Mononuclear cell (primary cell): ENCODE results near the gene ZNF324B. TPM values are rescaled to one million over a fixed set of nuclear protein-coding genes. Genes with fewer than 3 reads are reported as not detected.
"Not testable (repeated sequence)": the region's sequence is repeated elsewhere in the genome, so short reads cannot be mapped to it uniquely, and the experiment has no call there.

Experiments
- H3K27me3 ChIP-seq: 2 replicates; pipeline ENCODE4 v1.6.0; 2011; ENCODE audit warnings: low read length, control low read depth; ENCODE audit not compliant: insufficient read depth
- H3K4me1 ChIP-seq: 2 replicates; pipeline ENCODE4 v1.5.1; 2011; ENCODE audit warnings: mild to moderate bottlenecking, low read length, control low read depth; ENCODE audit not compliant: insufficient read depth
- H3K4me3 ChIP-seq: 2 replicates; pipeline ENCODE4 v1.5.1; 2011; ENCODE audit warnings: mild to moderate bottlenecking, low read length, moderate library complexity
- H3K9me3 ChIP-seq: 2 replicates; pipeline ENCODE4 v1.5.1; 2011; ENCODE audit warnings: low read depth, mild to moderate bottlenecking, control low read depth, low read length
- total RNA-seq: library from RNA; depleted of rRNA; stranded (reverse); fragments of >200 nt; gene quantifications from one replicate; pipeline ENCODE4 v1.2.3, GENCODE V29; 2012

Gene ZNF324B
- total RNA-seq, 1 donor, result 3.6 TPM

DNA sequence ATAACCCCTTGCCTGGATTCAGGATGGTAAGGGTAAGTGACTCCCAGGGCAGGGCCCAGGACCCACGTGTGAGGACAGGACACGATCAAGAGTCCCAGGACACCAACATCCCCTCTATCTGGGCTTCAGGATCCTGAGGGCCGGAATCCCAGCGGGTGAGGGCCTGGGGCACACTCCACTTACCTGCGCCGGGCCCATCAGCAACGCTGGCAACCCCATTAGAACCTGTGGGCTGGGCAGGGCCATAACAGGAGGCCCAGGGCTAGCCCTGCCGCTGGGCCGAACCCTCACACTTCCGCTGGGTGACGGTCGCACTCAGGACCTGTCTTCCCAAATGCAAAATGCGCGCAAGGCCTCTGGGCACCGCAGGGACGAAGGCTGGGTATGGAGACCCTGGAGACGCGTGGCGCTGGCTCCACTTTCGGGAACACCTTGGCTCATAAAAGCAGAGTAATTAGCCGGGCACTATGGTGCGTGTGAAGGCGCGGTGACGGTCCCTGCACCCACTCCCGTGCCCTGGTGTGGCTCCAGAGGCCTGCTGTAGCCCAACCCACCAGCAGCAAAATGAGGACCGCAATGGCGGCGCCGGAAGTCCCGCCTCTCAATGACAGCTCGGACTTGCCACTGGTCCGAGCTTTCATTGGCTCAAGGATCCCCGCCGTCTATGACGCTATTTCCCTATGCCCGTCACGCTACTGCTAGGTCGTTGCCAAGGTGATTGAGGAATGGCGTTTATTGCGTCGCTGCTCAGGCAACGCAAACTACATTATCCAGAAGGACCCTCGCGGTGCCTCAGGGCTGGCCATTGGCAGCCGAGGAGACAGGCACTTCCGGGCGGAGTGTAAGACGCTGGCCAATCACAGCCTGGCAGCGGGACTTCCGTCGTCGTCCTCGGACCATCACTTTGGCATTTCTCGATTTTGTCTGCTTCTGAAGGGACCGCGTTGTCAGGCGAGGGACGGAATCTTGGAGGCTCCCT, 11.6 kb upstream of the ZNF324B start, which contains the start of gene ZNF132:
ZNF132 (minus strand) TSS at position 578 of the 979 bp plus-strand sequence; CDS start at position 246, 332 bp downstream.
- Histone ChIP-seq H3K9me3 (peaks cover 10% of the 10 kb centered on the region), H3K27me3 (no peaks in the 10 kb centered on the region), H3K4me1 (peaks cover 14% of the 10 kb centered on the region), H3K4me3 (peak within 1 kb of the TSS; percentile 42)

DNA sequence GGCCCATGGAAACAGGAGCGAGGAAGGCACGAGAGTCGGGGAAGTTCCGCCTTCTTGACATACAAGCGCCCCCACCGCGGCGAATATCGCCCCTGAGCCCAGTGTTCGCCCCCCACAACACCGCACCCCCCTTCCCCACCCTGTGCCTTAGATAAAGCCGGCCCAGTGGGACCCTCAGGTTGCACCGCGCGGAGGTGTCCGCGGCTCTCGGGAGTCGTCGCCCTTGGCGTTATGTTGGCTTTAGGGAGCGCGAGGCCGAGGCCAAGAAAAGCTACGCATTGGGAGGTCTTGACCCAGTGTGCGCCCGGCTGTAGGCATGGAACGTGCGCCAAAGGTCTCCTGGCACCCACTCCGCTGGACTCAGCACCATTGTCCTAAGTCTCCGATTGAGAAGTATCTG, 10.9 kb upstream of the ZNF324B start:
- Histone ChIP-seq H3K27me3 (no peaks in the 10 kb centered on the region), H3K4me3 (peak overlapping the region; percentile 42), H3K4me1 (peaks cover 14% of the 10 kb centered on the region), H3K9me3 (peaks cover 4% of the 10 kb centered on the region)

DNA sequence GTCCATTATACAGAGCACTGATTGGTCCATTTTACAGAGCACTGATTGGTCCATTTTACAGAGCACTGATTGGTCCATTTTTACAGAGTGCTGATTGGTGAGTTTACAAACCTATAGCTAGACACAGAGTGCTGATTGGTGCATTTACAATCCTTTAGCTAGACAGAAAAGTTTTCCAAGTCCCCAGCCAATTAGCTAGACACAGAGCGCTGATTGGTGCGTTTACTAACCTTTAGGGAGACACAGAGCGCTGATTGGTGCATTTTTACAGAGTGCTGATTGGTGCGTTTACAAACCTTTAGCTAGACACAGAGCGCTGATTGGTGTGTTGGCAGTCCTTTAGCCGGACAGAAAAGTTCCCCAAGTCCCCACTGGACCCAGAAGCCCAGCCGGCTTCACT, 8.4 kb upstream of the ZNF324B start:
- H3K9me3 ChIP-seq, H3K27me3 ChIP-seq, H3K4me3 ChIP-seq: not testable (repeated sequence)
- H3K4me1 ChIP-seq, result peaks cover 14% of the 10 kb centered on the region

DNA sequence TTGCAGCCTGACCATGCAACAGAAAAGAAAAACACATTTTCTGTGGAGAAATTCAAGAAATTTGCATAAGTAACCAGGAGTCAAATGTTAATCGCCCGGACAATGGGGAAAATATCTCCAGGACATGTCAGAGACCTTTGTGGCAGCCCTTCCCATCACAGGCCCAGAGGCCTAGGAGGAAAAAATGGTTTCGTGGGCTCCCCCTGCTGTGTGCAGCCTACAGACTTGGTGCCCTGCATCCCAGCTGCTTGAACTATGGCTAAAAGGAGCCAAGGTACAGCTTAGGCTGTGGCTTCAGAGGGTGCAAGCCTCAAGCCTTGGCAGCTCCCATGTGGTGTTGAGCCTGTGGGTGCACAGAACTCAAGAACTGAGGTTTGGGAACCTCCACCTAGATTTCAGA, 2.6 kb upstream of the ZNF324B start:
- not testable (repeated sequence) for H3K27me3 ChIP-seq, H3K4me3 ChIP-seq, H3K9me3 ChIP-seq, H3K4me1 ChIP-seq

DNA sequence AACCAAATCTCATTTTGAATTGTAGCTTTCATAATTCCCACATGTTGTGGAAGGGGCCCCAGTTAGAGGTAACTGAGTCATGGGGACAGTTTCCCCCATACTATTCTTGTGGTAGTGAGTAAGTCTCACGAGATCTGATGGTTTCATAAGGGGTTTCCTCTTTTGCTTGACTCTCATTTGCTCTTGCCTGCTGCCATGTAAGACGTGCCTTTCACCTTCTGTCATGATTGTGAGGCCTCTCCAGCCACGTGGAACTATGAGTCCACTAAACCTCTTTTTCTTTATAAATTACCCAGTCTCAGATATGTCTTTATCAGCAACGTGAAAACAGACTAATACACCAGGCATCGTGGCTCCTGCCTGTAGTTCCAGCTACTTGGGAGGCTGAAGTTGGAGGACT, 1.4 kb upstream of the ZNF324B start:
- H3K9me3 ChIP-seq, H3K27me3 ChIP-seq, H3K4me1 ChIP-seq, H3K4me3 ChIP-seq: not testable (repeated sequence)

DNA sequence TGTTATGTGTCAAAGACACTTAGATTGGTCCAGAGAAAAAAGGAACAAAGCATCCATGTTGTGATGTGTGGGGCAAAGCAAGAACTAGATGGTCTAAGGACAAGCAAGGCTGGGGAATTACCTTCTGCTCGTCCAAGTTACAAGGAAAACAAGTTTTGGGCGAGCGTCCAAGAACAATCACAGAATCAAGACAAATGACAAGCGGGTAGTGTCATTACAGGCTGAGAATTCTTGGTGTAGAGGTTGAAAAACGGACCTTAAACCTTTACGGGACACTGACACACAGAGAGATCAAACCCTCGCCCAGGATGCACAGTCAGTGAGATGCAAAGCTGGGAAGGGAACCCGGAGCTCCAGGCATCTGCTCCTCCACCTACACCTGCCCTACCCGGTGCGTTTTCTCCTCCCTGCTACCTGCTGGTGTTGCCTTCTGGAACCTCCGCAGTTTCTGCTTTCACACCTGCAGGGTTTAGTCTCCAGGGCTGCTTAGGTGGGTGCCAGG, 515 bp upstream of the ZNF324B start:
- Histone ChIP-seq H3K27me3 (peaks cover 3% of the 10 kb centered on the region), H3K4me3 (peak overlapping the region; percentile 71), H3K9me3 (no peaks in the 10 kb centered on the region), H3K4me1 (peaks cover 6% of the 10 kb centered on the region)

DNA sequence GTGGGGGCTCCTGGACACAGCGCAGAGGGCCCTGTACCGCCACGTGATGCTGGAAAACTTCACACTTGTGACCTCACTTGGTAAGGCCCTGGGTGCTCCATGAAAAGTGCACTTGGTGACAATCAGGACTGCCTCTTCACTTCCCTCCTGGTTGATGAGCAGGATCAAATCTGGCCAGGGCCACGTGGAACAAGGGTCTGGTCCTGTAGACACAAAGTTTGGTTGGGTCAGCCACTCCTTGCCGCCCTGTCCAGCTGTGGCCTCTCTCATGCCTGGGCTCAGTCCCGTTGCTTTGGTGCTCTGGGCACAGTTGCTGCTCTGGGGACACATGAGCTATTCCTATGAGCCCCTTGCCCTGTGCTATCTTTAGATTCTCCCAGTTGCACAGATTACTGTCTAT, 2.3 kb downstream of the ZNF324B start:
- H3K4me3 ChIP-seq, result no peak overlapping the region
- H3K27me3 ChIP-seq, result peaks cover 3% of the 10 kb centered on the region
- peaks cover 6% of the 10 kb centered on the region for H3K4me1 ChIP-seq
- no peaks in the 10 kb centered on the region for H3K9me3 ChIP-seq

DNA sequence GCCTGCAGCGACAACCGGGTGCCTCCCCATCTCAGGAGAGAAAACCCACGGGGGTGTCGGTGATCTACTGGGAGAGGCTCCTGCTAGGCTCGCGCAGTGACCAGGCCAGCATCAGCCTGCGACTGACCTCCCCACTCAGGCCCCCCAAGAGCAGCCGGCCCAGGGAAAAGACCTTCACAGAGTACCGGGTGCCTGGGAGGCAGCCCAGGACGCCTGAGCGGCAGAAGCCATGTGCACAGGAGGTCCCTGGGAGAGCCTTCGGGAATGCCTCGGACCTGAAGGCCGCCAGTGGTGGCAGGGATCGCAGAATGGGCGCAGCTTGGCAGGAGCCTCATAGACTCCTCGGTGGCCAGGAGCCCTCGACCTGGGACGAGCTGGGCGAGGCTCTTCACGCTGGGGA, 3.9 kb downstream of the ZNF324B start:
- no peak overlapping the region for H3K4me3 ChIP-seq
- no peaks in the 10 kb centered on the region for H3K27me3 ChIP-seq
- H3K9me3 ChIP-seq, result no peaks in the 10 kb centered on the region
- peaks cover 6% of the 10 kb centered on the region for H3K4me1 ChIP-seq

DNA sequence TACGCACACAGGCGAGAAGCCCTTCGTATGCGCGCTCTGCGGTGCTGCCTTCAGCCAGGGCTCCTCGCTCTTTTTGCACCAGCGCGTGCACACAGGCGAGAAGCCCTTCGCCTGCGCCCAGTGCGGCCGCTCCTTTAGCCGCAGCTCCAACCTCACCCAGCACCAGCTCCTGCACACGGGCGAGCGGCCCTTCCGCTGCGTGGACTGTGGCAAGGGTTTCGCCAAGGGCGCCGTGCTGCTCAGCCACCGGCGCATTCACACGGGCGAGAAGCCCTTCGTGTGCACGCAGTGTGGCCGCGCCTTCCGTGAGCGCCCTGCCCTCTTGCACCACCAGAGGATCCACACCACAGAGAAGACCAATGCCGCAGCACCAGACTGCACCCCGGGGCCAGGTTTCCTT, 4.7 kb downstream of the ZNF324B start:
- peaks cover 2% of the 10 kb centered on the region for H3K4me1 ChIP-seq
- H3K4me3 ChIP-seq, result no peak overlapping the region
- no peaks in the 10 kb centered on the region for H3K9me3 ChIP-seq
- H3K27me3 ChIP-seq, result no peaks in the 10 kb centered on the region

DNA sequence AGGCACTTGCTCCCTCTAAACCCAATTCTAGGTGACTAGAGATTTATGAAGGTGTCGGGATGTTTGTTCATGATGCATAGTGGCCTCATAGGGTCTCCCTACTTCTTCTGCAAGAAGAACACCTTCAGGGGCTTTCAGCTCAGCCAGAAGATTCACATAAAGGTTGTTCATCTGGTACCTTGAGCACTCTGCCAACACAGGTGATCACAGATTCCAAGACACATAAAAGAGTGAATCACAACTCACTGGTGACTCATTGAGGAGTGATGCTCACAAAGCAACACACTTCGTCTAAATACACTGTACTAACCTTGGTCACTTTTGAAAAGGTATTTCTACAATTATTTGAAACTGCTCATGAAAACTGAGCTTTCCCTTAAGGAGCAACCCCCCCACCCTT, 8.6 kb downstream of the ZNF324B start:
- Histone ChIP-seq H3K4me3 (no peak overlapping the region), H3K9me3 (no peaks in the 10 kb centered on the region), H3K27me3 (no peaks in the 10 kb centered on the region), H3K4me1 (no peaks in the 10 kb centered on the region)

DNA sequence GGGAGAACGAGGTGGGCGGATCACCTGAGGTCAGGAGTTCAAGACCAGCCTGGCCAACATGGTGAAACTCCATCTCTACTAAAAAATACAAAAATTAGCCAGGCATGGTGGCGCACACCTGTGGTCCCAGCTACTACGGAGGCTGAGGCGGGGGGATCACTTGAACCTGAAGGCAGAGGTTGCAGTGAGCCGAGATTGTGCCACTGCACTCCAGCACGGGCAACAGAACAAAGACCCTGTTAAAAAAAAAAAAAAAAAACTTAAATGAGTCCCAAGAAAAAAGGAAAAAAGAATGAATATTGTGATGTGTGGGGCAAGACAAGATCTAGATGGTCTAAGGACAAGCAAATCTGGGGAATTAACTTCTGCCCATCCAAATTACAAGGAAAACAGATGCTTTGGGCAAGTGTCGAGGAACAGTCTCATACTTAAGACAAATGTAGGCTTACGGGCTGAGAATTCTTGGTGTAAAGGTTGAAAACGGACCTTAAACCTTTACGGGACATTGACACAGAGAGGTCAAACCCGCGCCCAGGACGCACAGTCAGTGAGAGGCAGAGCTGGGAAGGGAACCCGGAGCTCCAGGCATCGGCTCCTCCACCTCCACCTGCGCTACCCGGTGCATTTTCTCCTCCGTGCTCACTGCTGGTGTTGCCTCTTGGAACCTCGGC, 14.8 kb downstream of the ZNF324B start:
- Histone ChIP-seq H3K4me3 (peak overlapping the region; percentile 91), H3K9me3 (no peaks in the 10 kb centered on the region), H3K27me3 (no peaks in the 10 kb centered on the region), H3K4me1 (peaks cover 17% of the 10 kb centered on the region)

DNA sequence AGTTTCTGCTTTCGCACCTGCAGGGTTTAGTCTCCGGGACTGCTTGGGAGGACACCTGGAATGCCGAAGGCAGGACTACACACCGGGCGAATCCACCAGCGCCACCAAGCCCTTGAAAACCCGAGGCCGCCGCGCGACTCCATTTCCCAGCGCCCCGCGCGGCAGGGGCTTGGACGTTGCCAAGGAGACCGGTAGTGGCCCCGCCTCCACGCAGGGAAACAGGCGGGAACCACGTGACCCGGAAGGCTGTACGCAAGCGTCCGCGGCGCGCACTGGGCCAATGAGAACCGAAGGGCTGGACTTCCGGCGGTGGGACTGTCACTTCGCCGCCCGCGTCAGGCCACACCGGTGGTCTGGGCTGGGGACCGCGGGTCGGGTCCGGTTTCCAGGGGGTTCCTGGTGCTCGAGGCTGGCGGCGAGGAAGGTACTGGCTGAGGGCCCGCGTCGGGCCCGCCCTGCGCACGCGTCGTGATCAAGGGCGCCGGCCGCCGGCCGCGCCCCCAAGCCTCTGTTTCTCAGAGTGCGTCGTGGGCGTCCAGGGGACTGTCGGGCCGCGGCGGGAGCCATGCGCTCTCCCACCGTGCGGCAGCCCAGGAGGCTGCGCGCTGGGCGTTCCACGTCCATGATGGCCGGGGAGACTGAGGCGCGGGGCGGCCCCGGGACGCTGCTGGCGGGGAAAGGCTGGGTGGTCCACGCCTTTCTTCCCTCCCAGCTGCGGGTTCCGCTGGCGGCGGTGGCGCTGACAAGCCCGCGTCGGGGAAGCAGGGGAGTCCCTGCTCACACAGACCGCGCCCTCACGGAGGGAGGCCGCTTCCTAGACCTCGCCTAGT, 15.6 kb downstream of the ZNF324B start, which contains the start of gene ZNF324:
ZNF324 (plus strand) TSS at position 321 of the 830 bp plus-strand sequence. CDS start 2,106 bp downstream, outside the sequence.
- peaks cover 17% of the 10 kb centered on the region for H3K4me1 ChIP-seq
- peak within 1 kb of the TSS; percentile 91 for H3K4me3 ChIP-seq
- no peaks in the 10 kb centered on the region for H3K9me3 ChIP-seq
- no peaks in the 10 kb centered on the region for H3K27me3 ChIP-seq

DNA sequence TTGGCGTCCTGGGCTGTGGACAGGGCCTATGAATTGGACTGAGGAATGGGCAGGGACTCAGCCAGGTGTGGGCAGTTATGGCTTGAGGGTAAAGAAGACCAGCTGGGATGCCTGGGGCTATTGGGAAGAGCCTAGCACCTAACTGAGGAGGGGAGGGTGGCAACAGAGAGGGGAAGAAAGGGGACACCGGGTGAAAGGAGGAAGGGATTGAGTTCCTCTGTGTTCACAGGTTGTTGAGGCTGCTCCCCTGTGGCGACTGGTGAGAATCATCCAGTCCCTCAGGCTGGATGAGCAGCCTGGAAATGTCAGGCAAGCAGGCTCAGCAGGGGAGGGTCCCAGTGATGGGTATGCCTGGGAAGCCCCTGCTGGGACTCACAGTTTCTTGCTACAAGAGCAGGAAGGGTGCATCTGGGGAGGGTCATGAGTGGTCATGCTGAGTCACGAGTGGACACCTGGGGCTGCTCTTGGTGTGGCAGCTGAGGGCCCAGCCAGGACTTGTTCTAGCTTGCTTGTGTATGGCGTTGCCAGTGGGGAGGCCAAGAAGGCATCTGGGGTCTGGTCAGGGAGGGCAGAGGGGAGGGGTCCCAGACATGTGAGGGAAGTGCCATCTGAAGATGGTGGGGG, 16.9 kb downstream of the ZNF324B start:
- H3K4me3 ChIP-seq, result no peak overlapping the region

DNA sequence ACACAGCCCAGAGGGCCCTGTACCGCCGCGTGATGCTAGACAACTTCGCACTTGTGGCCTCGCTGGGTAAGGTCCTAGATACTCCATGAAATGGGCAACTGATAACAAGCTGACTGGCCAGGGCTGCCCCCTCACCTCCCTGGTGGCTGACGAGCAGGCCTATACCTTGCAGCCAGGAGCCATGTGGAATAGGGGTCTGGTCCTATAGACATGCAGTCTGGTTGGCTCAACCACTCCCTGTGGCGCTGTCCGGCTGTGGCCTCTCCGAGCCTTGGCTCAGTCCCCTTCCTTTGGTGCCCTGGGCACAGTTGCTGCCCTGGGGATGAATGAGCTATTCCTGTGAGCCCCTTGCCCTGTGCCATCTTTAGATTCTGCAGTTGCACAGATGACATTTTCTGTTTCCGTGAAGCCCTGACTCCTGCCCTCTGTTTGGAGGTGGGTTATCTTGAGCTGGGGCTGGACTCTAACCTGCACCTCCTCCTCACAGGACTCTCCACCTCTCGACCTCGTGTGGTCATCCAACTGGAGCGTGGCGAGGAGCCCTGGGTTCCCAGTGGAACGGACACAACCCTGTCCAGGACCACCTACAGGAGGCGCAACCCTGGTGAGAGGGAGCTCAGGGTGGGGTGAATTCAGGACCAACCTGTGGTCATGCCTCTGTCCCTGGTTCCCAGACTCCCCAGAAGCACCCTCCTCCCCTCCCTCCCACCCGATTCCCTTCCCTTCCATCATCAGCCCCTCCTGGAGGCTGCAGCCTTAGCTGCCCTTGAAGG, 18.0 kb downstream of the ZNF324B start:
- Histone ChIP-seq H3K4me1 (peaks cover 17% of the 10 kb centered on the region), H3K27me3 (no peaks in the 10 kb centered on the region), H3K4me3 (no peak overlapping the region), H3K9me3 (no peaks in the 10 kb centered on the region)

More for the DNA sequence above, 16.9 kb downstream of the ZNF324B start:
- Histone ChIP-seq H3K4me1 (peaks cover 17% of the 10 kb centered on the region), H3K27me3 (no peaks in the 10 kb centered on the region), H3K9me3 (no peaks in the 10 kb centered on the region)
